ENCODE data around the gene THEM4. TPM values are rescaled to one million over a fixed set of nuclear protein-coding genes. Genes with fewer than 3 reads are reported as not detected.

The THEM4 gene
- total RNA-seq, 1 experiment from 2014 or later = 39.7 TPM

Small RNA genes within 50 kb of the gene (small RNA-seq; reads per million reads assigned to genes)
- 0 reads per million in 2 experiments for gene RF00019

Other genes with a start within 250 kb of the THEM4 start
- not detected in 2 replicates for gene CELF3, start 192.7 kb downstream of the THEM4 start, total RNA-seq (2014; rRNA removed; shearing (Covaris generic))
- gene RIIAD1, start 188.0 kb downstream of the THEM4 start, total RNA-seq (2014; rRNA removed; shearing (Covaris generic)) = not detected in 2 replicates
- gene MRPL9, start 146.0 kb downstream of the THEM4 start, total RNA-seq (2014; rRNA removed; shearing (Covaris generic)) = 157 and 173 TPM in 2 replicates
- gene TDRKH, start 119.0 kb downstream of the THEM4 start, total RNA-seq (2014; rRNA removed; shearing (Covaris generic)) = 7.1 and 10.9 TPM in 2 replicates
- not detected in 2 replicates for gene LINGO4, start 104.1 kb downstream of the THEM4 start, total RNA-seq (2014; rRNA removed; shearing (Covaris generic))
- 0.10 TPM in 1 of 2 replicates, not detected in the other for gene RORC, start 77.7 kb downstream of the THEM4 start, total RNA-seq (2014; rRNA removed; shearing (Covaris generic))
- not detected in 2 replicates for gene C2CD4D, start 69.7 kb downstream of the THEM4 start, total RNA-seq (2014; rRNA removed; shearing (Covaris generic))
- not detected in 2 replicates for gene THEM5, start 55.8 kb downstream of the THEM4 start, total RNA-seq (2014; rRNA removed; shearing (Covaris generic))
- 373 and 385 TPM in 2 replicates for gene S100A10, start 84.3 kb upstream of the THEM4 start, total RNA-seq (2014; rRNA removed; shearing (Covaris generic))
- gene S100A11, start 127.5 kb upstream of the THEM4 start, total RNA-seq (2014; rRNA removed; shearing (Covaris generic)) = 879 and 977 TPM in 2 replicates
- not detected in 2 replicates for gene TCHHL1, start 179.6 kb upstream of the THEM4 start, total RNA-seq (2014; rRNA removed; shearing (Covaris generic))
- gene TCHH, start 205.9 kb upstream of the THEM4 start, total RNA-seq (2014; rRNA removed; shearing (Covaris generic)) = 0.02 and 0.03 TPM in 2 replicates
- gene RPTN, start 249.7 kb upstream of the THEM4 start, total RNA-seq (2014; rRNA removed; shearing (Covaris generic)) = not detected in 2 replicates

All from NCI-H460 (cell line).